CD8-positive, alpha-beta memory T cell (primary cell): ENCODE measurements around the gene ADK. TPM values are rescaled to one million over a fixed set of nuclear protein-coding genes. Genes with fewer than 3 reads are reported as not detected.
A peak's percentile ranks its signal among the peaks of the same experiment; 100 is the strongest.

ENCODE experiments used
- CTCF ChIA-PET: fragments of 350-600 bp; sonication (Branson Sonifier 250); formaldehyde crosslinking; loops from one replicate; lab custom pipeline; 2021; ENCODE audit warnings: antibody characterized with exemption; lab: Charles Lee
- POLR2A ChIA-PET: fragments of 350-600 bp; sonication (Branson Sonifier 250); formaldehyde crosslinking; loops from one replicate; lab custom pipeline; 2021; ENCODE audit warnings: antibody characterized with exemption; lab: Charles Lee
- DNase-seq, 5 donors: peaks; one replicate each; pipeline versions ENCODE4 v3.0.0 to v3.0.0-alpha.2; 2020 to 2022; ENCODE audit warnings: mixed read lengths in 1 of 5
- H3K27ac ChIP-seq: one replicate; pipeline ENCODE4 v1.7.0; 2013; ENCODE audit warnings: low read depth, mild to moderate bottlenecking, low read length, moderate library complexity
- H3K27me3 ChIP-seq: 2 replicates; pipeline ENCODE4 v1.7.0; 2013; ENCODE audit warnings: low read length, mild to moderate bottlenecking; ENCODE audit not compliant: insufficient read depth, poor library complexity, severe bottlenecking
- H3K36me3 ChIP-seq: 2 replicates; pipeline ENCODE4 v1.7.0; 2013; ENCODE audit warnings: mild to moderate bottlenecking, low read length, moderate library complexity; ENCODE audit not compliant: insufficient read depth
- H3K4me1 ChIP-seq: 2 replicates; pipeline ENCODE4 v1.7.0; 2013; ENCODE audit warnings: mild to moderate bottlenecking, low read length, moderate library complexity; ENCODE audit not compliant: insufficient read depth
- H3K4me3 ChIP-seq: 2 replicates; pipeline ENCODE4 v1.7.0; 2013; ENCODE audit warnings: mild to moderate bottlenecking, low read length
- H3K9me3 ChIP-seq: 2 replicates; pipeline ENCODE4 v1.7.0; 2013; ENCODE audit warnings: mild to moderate bottlenecking, low read length
- H3K27ac Mint-ChIP-seq, 8 donors: one replicate each; pipeline ENCODE4 v1.8.0; 2020 to 2021; ENCODE audit warnings: mixed read lengths in 8 of 8, mild to moderate bottlenecking in 6 of 8, inconsistent platforms in 3 of 8, moderate library complexity in 3 of 8
- H3K27me3 Mint-ChIP-seq, 2 donors: one replicate each; pipeline ENCODE4 v1.8.0; 2020 to 2021; ENCODE audit warnings: mixed read lengths in 2 of 2, mild to moderate bottlenecking in 1 of 2, moderate library complexity in 1 of 2
- H3K36me3 Mint-ChIP-seq, 3 donors: one replicate each; pipeline ENCODE4 v1.8.0; 2020 to 2021; ENCODE audit warnings: mixed read lengths in 3 of 3, inconsistent platforms in 1 of 3, mild to moderate bottlenecking in 1 of 3
- H3K4me1 Mint-ChIP-seq, 3 donors: one replicate each; pipeline ENCODE4 v1.8.0; 2020 to 2021; ENCODE audit warnings: mixed read lengths in 3 of 3, inconsistent platforms in 1 of 3, mild to moderate bottlenecking in 1 of 3
- H3K4me3 Mint-ChIP-seq, 7 donors: one replicate each; pipeline ENCODE4 v1.8.0; 2020 to 2021; ENCODE audit warnings: mixed read lengths in 7 of 7, mild to moderate bottlenecking in 6 of 7, moderate library complexity in 4 of 7, inconsistent platforms in 2 of 7
- H3K9me3 Mint-ChIP-seq, 5 donors: one replicate each; pipeline ENCODE4 v1.8.0; 2020 to 2022; ENCODE audit warnings: mixed read lengths in 5 of 5, mild to moderate bottlenecking in 3 of 5, moderate library complexity in 2 of 5, inconsistent platforms in 1 of 5
- polyA plus RNA-seq: library from polyadenylated mRNA; unstranded; fragments of 300-500 nt; fragmentation: Illumina TruSeq; gene quantifications from one replicate; pipeline ENCODE4 v1.2.3, GENCODE V29; 2021
- total RNA-seq, 2 experiments: library from RNA; stranded (reverse); gene quantifications; one replicate each; pipeline ENCODE4 v1.2.3, GENCODE V29; 2021

The ADK gene
- total and polyA plus RNA-seq, 3 experiments from 2014 or later, result 54.1 to 65.1 (median 64.4) TPM

GRCh38 chr10:74306227-74306982 lies 155.4 kb downstream of the ADK start:
- Mint-ChIP-seq H3K4me3 (no peak overlapping the region), H3K27me3 (no peaks in the 10 kb centered on the region), H3K9me3 (no peaks in the 10 kb centered on the region), H3K27ac (peak overlapping the region in 2 of 8 donors; percentile 6 to 24), H3K4me1 (peaks cover 16 to 42% (median 22%) of the 10 kb centered on the region in 3 donors), H3K36me3 (no peaks in the 10 kb centered on the region)
- H3K27me3 ChIP-seq, result no peaks in the 10 kb centered on the region
- DNase-seq, result no peak
- no peaks in the 10 kb centered on the region for H3K4me1 ChIP-seq
- H3K9me3 ChIP-seq, result no peaks in the 10 kb centered on the region
- POLR2A ChIA-PET, result no interaction called here
- no peak overlapping the region for H3K27ac ChIP-seq
- no peak overlapping the region for H3K4me3 ChIP-seq
- no peaks in the 10 kb centered on the region for H3K36me3 ChIP-seq
- CTCF ChIA-PET, result no interaction called here

- Mint-ChIP-seq H3K27ac (peak overlapping the region in 3 of 8 donors; percentile 15 to 40 (median 24)), H3K36me3 (no peaks in the 10 kb centered on the region), H3K27me3 (no peaks in the 10 kb centered on the region), H3K4me1 (peaks cover 16 to 42% (median 22%) of the 10 kb centered on the region in 3 donors), H3K4me3 (no peak overlapping the region), H3K9me3 (no peaks in the 10 kb centered on the region)
- Histone ChIP-seq H3K4me3 (no peak overlapping the region), H3K9me3 (no peaks in the 10 kb centered on the region), H3K27ac (no peak overlapping the region), H3K27me3 (no peaks in the 10 kb centered on the region), H3K36me3 (no peaks in the 10 kb centered on the region), H3K4me1 (no peaks in the 10 kb centered on the region)
- no peak for DNase-seq
- CTCF ChIA-PET, result no interaction called here
- POLR2A ChIA-PET, result no interaction called here
These were observed 156.1 kb downstream of the ADK start for GRCh38 chr10:74307061-74307651.

- no peak for DNase-seq
- ChIA-PET CTCF (no interaction called here), POLR2A (no interaction called here)
- H3K27me3 ChIP-seq, result no peaks in the 10 kb centered on the region
- H3K9me3 ChIP-seq, result no peaks in the 10 kb centered on the region
- no peaks in the 10 kb centered on the region for H3K4me1 ChIP-seq
- no peaks in the 10 kb centered on the region for H3K36me3 ChIP-seq
- Mint-ChIP-seq H3K9me3 (no peaks in the 10 kb centered on the region), H3K27me3 (no peaks in the 10 kb centered on the region), H3K27ac (no peak overlapping the region), H3K4me3 (no peak overlapping the region), H3K4me1 (peaks cover 24 to 44% (median 35%) of the 10 kb centered on the region in 3 donors), H3K36me3 (peaks cover 0 to 6% (median 0%) of the 10 kb centered on the region in 3 donors)
- no peak overlapping the region for H3K27ac ChIP-seq
- H3K4me3 ChIP-seq, result no peak overlapping the region
These were observed 159.7 kb downstream of the ADK start for GRCh38 chr10:74310652-74311257.

- Mint-ChIP-seq H3K27me3 (no peaks in the 10 kb centered on the region), H3K4me1 (peaks cover 14 to 32% (median 20%) of the 10 kb centered on the region in 3 donors), H3K4me3 (peak overlapping the region in 6 of 7 donors; percentile 24 to 70 (median 56)), H3K36me3 (peaks cover 5 to 26% (median 15%) of the 10 kb centered on the region in 3 donors), H3K9me3 (peaks cover 0 to 2% (median under 1%) of the 10 kb centered on the region in 5 donors), H3K27ac (peak overlapping the region in 2 of 8 donors; percentile 17 to 46)
- DNase-seq, result no peak
- Histone ChIP-seq H3K27me3 (no peaks in the 10 kb centered on the region), H3K36me3 (no peaks in the 10 kb centered on the region), H3K27ac (no peak overlapping the region), H3K4me1 (no peaks in the 10 kb centered on the region), H3K4me3 (no peak overlapping the region), H3K9me3 (no peaks in the 10 kb centered on the region)
- POLR2A ChIA-PET, result no interaction called here
- CTCF ChIA-PET, result no interaction called here
These were observed 163.1 kb downstream of the ADK start for GRCh38 chr10:74314166-74314565.

- no peaks in the 10 kb centered on the region for H3K27me3 ChIP-seq
- POLR2A ChIA-PET, result no interaction called here
- peaks cover 3% of the 10 kb centered on the region for H3K36me3 ChIP-seq
- CTCF ChIA-PET, result no interaction called here
- H3K27ac Mint-ChIP-seq, result no peak overlapping the region
- peaks cover 9 to 18% (median 16%) of the 10 kb centered on the region in 5 donors for H3K9me3 Mint-ChIP-seq
- H3K4me3 Mint-ChIP-seq, result no peak overlapping the region
- H3K4me1 Mint-ChIP-seq, result peaks cover 4 to 8% (median 6%) of the 10 kb centered on the region in 3 donors
- H3K27me3 Mint-ChIP-seq, result peaks cover 0 to 2% of the 10 kb centered on the region in 2 donors
- peaks cover 16 to 57% (median 41%) of the 10 kb centered on the region in 3 donors for H3K36me3 Mint-ChIP-seq
- H3K9me3 ChIP-seq, result peaks cover 4% of the 10 kb centered on the region
- H3K4me3 ChIP-seq, result no peak overlapping the region
- H3K4me1 ChIP-seq, result no peaks in the 10 kb centered on the region
- no peak overlapping the region for H3K27ac ChIP-seq
- no peak for DNase-seq
These were observed 169.0 kb downstream of the ADK start for GRCh38 chr10:74320026-74320425.

- Mint-ChIP-seq H3K4me1 (peaks cover 6 to 8% (median 6%) of the 10 kb centered on the region in 3 donors), H3K27ac (no peak overlapping the region), H3K36me3 (peaks cover 19 to 56% (median 41%) of the 10 kb centered on the region in 3 donors), H3K9me3 (peaks cover 9 to 18% (median 16%) of the 10 kb centered on the region in 5 donors), H3K4me3 (no peak overlapping the region), H3K27me3 (peaks cover 0 to 2% of the 10 kb centered on the region in 2 donors)
- ChIA-PET POLR2A (no interaction called here), CTCF (no interaction called here)
- H3K4me1 ChIP-seq, result no peaks in the 10 kb centered on the region
- H3K9me3 ChIP-seq, result peaks cover 4% of the 10 kb centered on the region
- H3K36me3 ChIP-seq, result peaks cover 3% of the 10 kb centered on the region
- no peaks in the 10 kb centered on the region for H3K27me3 ChIP-seq
- no peak overlapping the region for H3K4me3 ChIP-seq
- no peak overlapping the region for H3K27ac ChIP-seq
- no peak for DNase-seq
These were observed 169.7 kb downstream of the ADK start for GRCh38 chr10:74320717-74321116.

- Mint-ChIP-seq H3K4me3 (no peak overlapping the region), H3K36me3 (peaks cover 17 to 46% (median 45%) of the 10 kb centered on the region in 3 donors), H3K4me1 (peaks cover 4 to 9% (median 7%) of the 10 kb centered on the region in 3 donors), H3K27me3 (peaks cover 0 to 2% of the 10 kb centered on the region in 2 donors), H3K27ac (no peak overlapping the region), H3K9me3 (peaks cover 9 to 18% (median 16%) of the 10 kb centered on the region in 5 donors)
- no peaks in the 10 kb centered on the region for H3K27me3 ChIP-seq
- no peak for DNase-seq
- peaks cover 3% of the 10 kb centered on the region for H3K36me3 ChIP-seq
- H3K9me3 ChIP-seq, result peaks cover 4% of the 10 kb centered on the region
- H3K27ac ChIP-seq, result no peak overlapping the region
- no peak overlapping the region for H3K4me3 ChIP-seq
- H3K4me1 ChIP-seq, result no peaks in the 10 kb centered on the region
- ChIA-PET POLR2A (no interaction called here), CTCF (no interaction called here)
These were observed 171.1 kb downstream of the ADK start for GRCh38 chr10:74322141-74322540.

GRCh38 chr10:74322565-74322964 lies 171.5 kb downstream of the ADK start:
- H3K9me3 Mint-ChIP-seq, result peaks cover 9 to 18% (median 16%) of the 10 kb centered on the region in 5 donors
- peaks cover 16 to 43% (median 42%) of the 10 kb centered on the region in 3 donors for H3K36me3 Mint-ChIP-seq
- CTCF ChIA-PET, result no interaction called here
- H3K4me1 Mint-ChIP-seq, result peaks cover 4 to 12% (median 8%) of the 10 kb centered on the region in 3 donors
- DNase-seq, result no peak
- POLR2A ChIA-PET, result no interaction called here
- peaks cover 0 to 2% of the 10 kb centered on the region in 2 donors for H3K27me3 Mint-ChIP-seq
- H3K9me3 ChIP-seq, result peaks cover 4% of the 10 kb centered on the region
- H3K27ac ChIP-seq, result no peak overlapping the region
- H3K27me3 ChIP-seq, result no peaks in the 10 kb centered on the region
- H3K4me3 ChIP-seq, result no peak overlapping the region
- peaks cover 3% of the 10 kb centered on the region for H3K36me3 ChIP-seq
- H3K4me3 Mint-ChIP-seq, result no peak overlapping the region
- H3K4me1 ChIP-seq, result no peaks in the 10 kb centered on the region
- H3K27ac Mint-ChIP-seq, result no peak overlapping the region
